Stimulated activated CD8-positive, alpha-beta memory T cell treated with anti-CD3 and anti-CD28 coated beads, Interleukin-15, amount 100 ng/mL, for 24 hours (primary cell): ENCODE data around the gene HAUS1.
"Not testable (repeated sequence)": the region's sequence is repeated elsewhere in the genome, so short reads cannot be mapped to it uniquely, and the experiment has no call there.

Source experiments
- DNase-seq: peaks from one replicate; pipeline ENCODE4 v3.0.0-alpha.2; 2020; ENCODE audit warnings: low read depth

Gene HAUS1

GRCh38 chr18:46158499-46158898 lies 54.3 kb downstream of the HAUS1 start:
- DNase-seq = no peak

GRCh38 chr18:46160050-46160798 lies 56.0 kb downstream of the HAUS1 start:
- DNase-seq = no peak

- DNase-seq = not testable (repeated sequence)
Observed at GRCh38 chr18:46160840-46161239, 56.7 kb downstream of the HAUS1 start.

GRCh38 chr18:46161703-46162396 lies 57.7 kb downstream of the HAUS1 start:
- no peak for DNase-seq

GRCh38 chr18:46163091-46163490 lies 58.9 kb downstream of the HAUS1 start:
- DNase-seq = no peak

GRCh38 chr18:46163941-46164499 lies 59.8 kb downstream of the HAUS1 start:
- no peak for DNase-seq

- DNase-seq = not testable (repeated sequence)
Observed at GRCh38 chr18:46164502-46164901, 60.3 kb downstream of the HAUS1 start.

GRCh38 chr18:46164920-46165319 lies 60.7 kb downstream of the HAUS1 start:
- no peak for DNase-seq

GRCh38 chr18:46166261-46166970 lies 62.2 kb downstream of the HAUS1 start:
- no peak for DNase-seq

GRCh38 chr18:46167971-46168370 lies 63.8 kb downstream of the HAUS1 start:
- DNase-seq = no peak

GRCh38 chr18:46169464-46169941 lies 65.3 kb downstream of the HAUS1 start:
- DNase-seq = no peak

- DNase-seq = no peak
Observed at GRCh38 chr18:46171331-46171730, 67.1 kb downstream of the HAUS1 start.

- peak; percentile 82 for DNase-seq
Observed at GRCh38 chr18:46173393-46174341, 69.5 kb downstream of the HAUS1 start.

GRCh38 chr18:46174342-46175041 lies 70.3 kb downstream of the HAUS1 start:
- DNase-seq = no peak

GRCh38 chr18:46176001-46176400 lies 71.8 kb downstream of the HAUS1 start:
- no peak for DNase-seq
